SU-DHL-6 (cell line): Measurements from ENCODE around the gene IL1A.

Experiments
- EZH2phosphoT487 ChIP-seq: fragments of 200-600 bp; sonication (generic), shearing (Covaris generic); conservative IDR thresholded peaks from 2 replicates; pipeline ENCODE4 v1.6.1; 2018; ENCODE audit warnings: mild to moderate bottlenecking, antibody characterized with exemption, low read length, moderate library complexity, mixed read lengths
- TF ChIP-seq, protein P1 (sequence below): fragments of 200-600 bp; sonication (generic); IDR thresholded peaks from one replicate; pipeline ENCODE4 v1.5.1; 2017; ENCODE audit warnings: antibody characterized with exemption, mild to moderate bottlenecking, low read length, moderate library complexity; ENCODE audit not compliant: insufficient read depth, poor library complexity, severe bottlenecking

GRCh38 chr2:112805542-112805941, 21.2 kb upstream of the IL1A start:
- TF ChIP-seq, protein P1, sequence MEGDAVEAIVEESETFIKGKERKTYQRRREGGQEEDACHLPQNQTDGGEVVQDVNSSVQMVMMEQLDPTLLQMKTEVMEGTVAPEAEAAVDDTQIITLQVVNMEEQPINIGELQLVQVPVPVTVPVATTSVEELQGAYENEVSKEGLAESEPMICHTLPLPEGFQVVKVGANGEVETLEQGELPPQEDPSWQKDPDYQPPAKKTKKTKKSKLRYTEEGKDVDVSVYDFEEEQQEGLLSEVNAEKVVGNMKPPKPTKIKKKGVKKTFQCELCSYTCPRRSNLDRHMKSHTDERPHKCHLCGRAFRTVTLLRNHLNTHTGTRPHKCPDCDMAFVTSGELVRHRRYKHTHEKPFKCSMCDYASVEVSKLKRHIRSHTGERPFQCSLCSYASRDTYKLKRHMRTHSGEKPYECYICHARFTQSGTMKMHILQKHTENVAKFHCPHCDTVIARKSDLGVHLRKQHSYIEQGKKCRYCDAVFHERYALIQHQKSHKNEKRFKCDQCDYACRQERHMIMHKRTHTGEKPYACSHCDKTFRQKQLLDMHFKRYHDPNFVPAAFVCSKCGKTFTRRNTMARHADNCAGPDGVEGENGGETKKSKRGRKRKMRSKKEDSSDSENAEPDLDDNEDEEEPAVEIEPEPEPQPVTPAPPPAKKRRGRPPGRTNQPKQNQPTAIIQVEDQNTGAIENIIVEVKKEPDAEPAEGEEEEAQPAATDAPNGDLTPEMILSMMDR: no peak
- no peak for TF ChIP-seq EZH2phosphoT487
